Kidney (tissue), 14 donors: ENCODE measurements around the gene GOPC. TPM values are rescaled to one million over a fixed set of nuclear protein-coding genes. Genes with fewer than 3 reads are reported as not detected.
A peak's percentile ranks its signal among the peaks of the same experiment; 100 is the strongest.

Experiments
- DNase-seq, 5 donors: peaks; one replicate each; pipeline ENCODE4 v3.0.0-alpha.2; 2013 to 2020
- FAIRE-seq: peaks from 2 replicates; lab custom pipeline; 2012; peaks lifted over from hg19 to GRCh38; lab: Jason Lieb, UNC
- H3K27ac ChIP-seq, 2 donors: one replicate each; pipeline ENCODE4 v1.7.0; 2013; ENCODE audit warnings: low read depth in 2 of 2, low read length in 2 of 2, inconsistent platforms in 1 of 2
- H3K27me3 ChIP-seq: one replicate; pipeline ENCODE4 v1.7.1; 2013; ENCODE audit warnings: low read length, inconsistent platforms; ENCODE audit not compliant: control insufficient read depth, insufficient read depth
- H3K36me3 ChIP-seq, 3 donors: one replicate each; pipeline versions ENCODE4 v1.7.0 to v1.7.1; 2013; ENCODE audit warnings: low read length in 3 of 3, control low read depth in 1 of 3, inconsistent platforms in 1 of 3; ENCODE audit not compliant: insufficient read depth in 3 of 3, control insufficient read depth in 2 of 3
- H3K4me1 ChIP-seq, 3 donors: one replicate each; pipeline versions ENCODE4 v1.7.0 to v1.7.1; 2013; ENCODE audit warnings: low read length in 3 of 3, inconsistent platforms in 1 of 3, low read depth in 1 of 3; ENCODE audit not compliant: control insufficient read depth in 2 of 3, insufficient read depth in 2 of 3
- H3K4me3 ChIP-seq, 3 donors: one replicate each; pipeline versions ENCODE4 v1.7.0 to v1.8.1; 2013; ENCODE audit warnings: low read length in 3 of 3, control low read depth in 1 of 3, inconsistent platforms in 1 of 3
- H3K9ac ChIP-seq, 3 donors: one replicate each; pipeline versions ENCODE4 v1.7.0 to v1.7.1; 2013; ENCODE audit warnings: low read length in 3 of 3, control low read depth in 1 of 3, inconsistent platforms in 1 of 3
- H3K9me3 ChIP-seq, 3 donors: one replicate each; pipeline versions ENCODE4 v1.7.0 to v1.7.1; 2013; ENCODE audit warnings: low read length in 3 of 3, control low read depth in 1 of 3, inconsistent platforms in 1 of 3; ENCODE audit not compliant: control insufficient read depth in 2 of 3, insufficient read depth in 1 of 3
- intact Hi-C: fragments of 100-400 bp; cut with DNase I; formaldehyde crosslinking; loops from one replicate; pipeline ENCODE4 v1.11.1; 2022
- polyA plus RNA-seq: library from polyadenylated mRNA; stranded (reverse); fragments of 350-450 nt; fragmentation: Illumina TruSeq; extraction: RNeasy Lipid Tissue Mini Kit (QIAGEN cat#74804); gene quantifications from one replicate; pipeline ENCODE4 v1.2.3, GENCODE V29; 2014; ENCODE audit warnings: low read depth, low replicate concordance; ENCODE audit not compliant: insufficient read depth
- total RNA-seq: library from RNA; stranded (reverse); fragmentation: NEBNext Ultra II Directional; extraction: Animal tissue kit (Norgen Biotek cat#: 25700); gene quantifications from one replicate; pipeline ENCODE4 v1.2.1, GENCODE V29; 2021
- TF ChIP-seq, protein P1 (sequence below): IDR thresholded peaks from 3 replicates; pipeline ENCODE4 v1.5.1; 2012; ENCODE audit warnings: mild to moderate bottlenecking, moderate library complexity, borderline replicate concordance; ENCODE audit not compliant: insufficient read depth; ENCODE audit errors: extremely low read depth
- donor health status: control.
- donor health status: control.
- donor health status: control.
- donor health status: control.
- donor health status: control.
- donor health status: DM: yes; HTN: yes; CAD: no.
- donor health status: Normal renal cell carcinoma (clear cell type).

GOPC gene
- total and polyA plus RNA-seq, 2 donors from 2014 or later = 12.5 to 21.4 TPM

GRCh38 chr6:117536317-117536716 lies 66.0 kb downstream of the GOPC start:
- Histone ChIP-seq H3K9me3 (no peaks in the 10 kb centered on the region), H3K27ac (no peak overlapping the region), H3K4me1 (no peaks in the 10 kb centered on the region), H3K27me3 (no peaks in the 10 kb centered on the region), H3K36me3 (peaks cover 0 to 4% (median 2%) of the 10 kb centered on the region in 3 donors), H3K9ac (no peak overlapping the region), H3K4me3 (no peak overlapping the region)
- FAIRE-seq (no peak), DNase-seq (no peak)
- TF ChIP-seq, protein P1, sequence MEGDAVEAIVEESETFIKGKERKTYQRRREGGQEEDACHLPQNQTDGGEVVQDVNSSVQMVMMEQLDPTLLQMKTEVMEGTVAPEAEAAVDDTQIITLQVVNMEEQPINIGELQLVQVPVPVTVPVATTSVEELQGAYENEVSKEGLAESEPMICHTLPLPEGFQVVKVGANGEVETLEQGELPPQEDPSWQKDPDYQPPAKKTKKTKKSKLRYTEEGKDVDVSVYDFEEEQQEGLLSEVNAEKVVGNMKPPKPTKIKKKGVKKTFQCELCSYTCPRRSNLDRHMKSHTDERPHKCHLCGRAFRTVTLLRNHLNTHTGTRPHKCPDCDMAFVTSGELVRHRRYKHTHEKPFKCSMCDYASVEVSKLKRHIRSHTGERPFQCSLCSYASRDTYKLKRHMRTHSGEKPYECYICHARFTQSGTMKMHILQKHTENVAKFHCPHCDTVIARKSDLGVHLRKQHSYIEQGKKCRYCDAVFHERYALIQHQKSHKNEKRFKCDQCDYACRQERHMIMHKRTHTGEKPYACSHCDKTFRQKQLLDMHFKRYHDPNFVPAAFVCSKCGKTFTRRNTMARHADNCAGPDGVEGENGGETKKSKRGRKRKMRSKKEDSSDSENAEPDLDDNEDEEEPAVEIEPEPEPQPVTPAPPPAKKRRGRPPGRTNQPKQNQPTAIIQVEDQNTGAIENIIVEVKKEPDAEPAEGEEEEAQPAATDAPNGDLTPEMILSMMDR = no peak
- intact Hi-C loops = no loop called here

DNA sequence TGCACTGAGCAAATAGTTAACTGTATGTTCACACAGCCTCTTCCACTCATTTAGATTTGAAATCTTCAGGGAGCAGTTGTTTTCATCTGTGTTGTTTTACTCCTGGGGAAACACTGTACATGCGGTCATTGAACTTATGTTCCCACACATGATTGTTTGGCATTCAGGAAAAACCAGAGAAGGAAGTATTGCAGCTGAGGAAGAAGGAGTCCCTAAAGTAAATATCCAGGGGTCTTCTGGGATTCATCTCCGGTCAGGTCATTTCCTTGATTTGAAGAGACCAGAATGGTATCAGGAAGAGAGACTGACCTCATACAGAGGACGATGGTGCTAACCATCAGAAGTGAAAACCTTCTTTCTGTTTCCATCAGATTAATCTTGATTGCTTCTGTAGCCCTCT lies 67.3 kb downstream of the GOPC start:
- Histone ChIP-seq H3K4me1 (no peaks in the 10 kb centered on the region), H3K36me3 (peaks cover 0 to 4% (median 0%) of the 10 kb centered on the region in 3 donors), H3K27me3 (no peaks in the 10 kb centered on the region), H3K27ac (no peak overlapping the region), H3K4me3 (no peak overlapping the region), H3K9ac (no peak overlapping the region), H3K9me3 (no peaks in the 10 kb centered on the region)
- TF ChIP-seq, protein P1 = no peak
- FAIRE-seq (no peak), DNase-seq (peak in 1 of 5 donors; percentile 30)
- intact Hi-C loops = no loop called here

- no peaks in the 10 kb centered on the region for H3K4me1 ChIP-seq
- H3K36me3 ChIP-seq = no peaks in the 10 kb centered on the region
- intact Hi-C loops = no loop called here
- no peak overlapping the region for H3K27ac ChIP-seq
- no peaks in the 10 kb centered on the region for H3K9me3 ChIP-seq
- no peak overlapping the region for H3K9ac ChIP-seq
- DNase-seq (no peak), FAIRE-seq (no peak)
- H3K4me3 ChIP-seq = no peak overlapping the region
- H3K27me3 ChIP-seq = no peaks in the 10 kb centered on the region
- TF ChIP-seq, protein P1 = no peak
These were observed 68.5 kb downstream of the GOPC start for GRCh38 chr6:117533775-117534174.
